GM23338 (cell line): ENCODE measurements around the gene FNIP2. TPM values are rescaled to one million over a fixed set of nuclear protein-coding genes. Genes with fewer than 3 reads are reported as not detected.

Source experiments
- ATAC-seq: fragments of 200-7000 bp; cut with Tn5 transposase; 3 replicates; pipeline ENCODE4 v1.9.1; 2020
- DNase-seq: peaks from one replicate; pipeline ENCODE4 v3.0.0-alpha.2; 2015; ENCODE audit warnings: low spot score
- H2AFZ ChIP-seq: fragments of 200-600 bp; sonication (generic); 2 replicates; pipeline ENCODE4 v1.8.0; 2016; ENCODE audit warnings: antibody characterized with exemption, mild to moderate bottlenecking, moderate library complexity
- H3F3A ChIP-seq: fragments of 200-600 bp; sonication (generic); replicated peaks from 2 replicates; pipeline ENCODE4 v1.8.0; 2017; ENCODE audit warnings: antibody characterized with exemption, mixed run types, low read depth
- H3K27ac ChIP-seq: fragments of 200-600 bp; sonication (generic); 2 replicates; pipeline ENCODE4 v1.6.1; 2016; ENCODE audit warnings: low read depth
- H3K27me3 ChIP-seq: fragments of 200-600 bp; sonication (generic); 2 replicates; pipeline ENCODE4 v1.8.0; 2016; ENCODE audit warnings: mild to moderate bottlenecking, mixed run types, moderate library complexity; ENCODE audit not compliant: insufficient read depth
- H3K36me3 ChIP-seq: fragments of 200-600 bp; sonication (generic); 2 replicates; pipeline ENCODE4 v1.8.0; 2016; ENCODE audit warnings: mild to moderate bottlenecking; ENCODE audit not compliant: insufficient read depth
- H3K4me1 ChIP-seq: fragments of 200-600 bp; sonication (generic); 2 replicates; pipeline ENCODE4 v1.8.0; 2016; ENCODE audit warnings: mild to moderate bottlenecking, moderate library complexity; ENCODE audit not compliant: insufficient read depth
- H3K4me2 ChIP-seq: fragments of 200-600 bp; sonication (generic); 2 replicates; pipeline ENCODE4 v1.7.1; 2017; ENCODE audit warnings: mixed run types
- H3K4me3 ChIP-seq: fragments of 200-600 bp; sonication (generic); 2 replicates; pipeline ENCODE4 v1.6.1; 2016; ENCODE audit warnings: mixed run types
- H3K79me2 ChIP-seq: fragments of 200-600 bp; sonication (generic); replicated peaks from 2 replicates; pipeline ENCODE4 v1.8.0; 2017; ENCODE audit warnings: mild to moderate bottlenecking; ENCODE audit not compliant: insufficient read depth
- H3K9me2 ChIP-seq: fragments of 200-600 bp; sonication (generic); 2 replicates; pipeline ENCODE4 v1.8.0; 2017; ENCODE audit not compliant: insufficient read depth
- H4K20me1 ChIP-seq: fragments of 200-600 bp; sonication (generic); replicated peaks from 2 replicates; pipeline ENCODE4 v1.8.0; 2017; ENCODE audit warnings: mild to moderate bottlenecking; ENCODE audit not compliant: insufficient read depth
- H3K27ac Mint-ChIP-seq: 2 replicates; pipeline ENCODE4 v1.8.0; 2020; ENCODE audit warnings: inconsistent platforms, mild to moderate bottlenecking, moderate library complexity, mixed read lengths
- H3K27me3 Mint-ChIP-seq: 3 replicates; pipeline ENCODE4 v1.8.0; 2022; ENCODE audit warnings: low read depth, mild to moderate bottlenecking, moderate library complexity, mixed read lengths, inconsistent platforms; ENCODE audit not compliant: insufficient read depth, poor library complexity
- H3K36me3 Mint-ChIP-seq: 3 replicates; pipeline ENCODE4 v1.8.0; 2021; ENCODE audit warnings: low read depth, mild to moderate bottlenecking, inconsistent platforms, moderate library complexity, mixed read lengths
- H3K4me1 Mint-ChIP-seq: 3 replicates; pipeline ENCODE4 v1.8.0; 2020; ENCODE audit warnings: mild to moderate bottlenecking, inconsistent platforms, mixed read lengths
- H3K4me3 Mint-ChIP-seq: 3 replicates; pipeline ENCODE4 v1.8.0; 2021; ENCODE audit warnings: moderate library complexity, mild to moderate bottlenecking, inconsistent platforms, mixed read lengths
- H3K9me3 Mint-ChIP-seq: 3 replicates; pipeline ENCODE4 v1.8.0; 2020; ENCODE audit warnings: moderate library complexity, mild to moderate bottlenecking, inconsistent platforms, mixed read lengths
- CREB1 ChIP-seq: fragments of 250-450 bp; sonication (Bioruptor Pico); IDR thresholded peaks from 2 replicates; pipeline ENCODE4 v1.5.0; 2020; ENCODE audit warnings: low read depth, mild to moderate bottlenecking, moderate library complexity
- CTCF ChIP-seq, 2 experiments: fragments of 200-600 bp in 1 of 2; sonication (generic) in 1 of 2; conservative IDR thresholded peaks; 2 replicates each; pipeline versions ENCODE4 v1.5.1 to v1.6.1; 2016 to 2017; ENCODE audit warnings: antibody characterized with exemption in 2 of 2, low read depth in 2 of 2, mild to moderate bottlenecking in 2 of 2, moderate library complexity in 1 of 2
- ETS1 ChIP-seq: IDR thresholded peaks from 2 replicates; pipeline ENCODE4 v1.6.1; 2016; ENCODE audit warnings: antibody characterized with exemption
- EZH2 ChIP-seq: fragments of 200-600 bp; sonication (generic); IDR thresholded peaks from one replicate; pipeline ENCODE4 v1.8.0; 2017; ENCODE audit warnings: antibody characterized with exemption, mild to moderate bottlenecking, low read depth; ENCODE audit not compliant: unreplicated experiment
- EZH2phosphoT487 ChIP-seq: fragments of 200-600 bp; sonication (generic); IDR thresholded peaks from one replicate; pipeline ENCODE4 v1.8.1; 2018; ENCODE audit warnings: antibody characterized with exemption; ENCODE audit not compliant: unreplicated experiment
- JUNB ChIP-seq: IDR thresholded peaks from one replicate; pipeline ENCODE4 v1.6.1; 2016; ENCODE audit warnings: antibody characterized with exemption; ENCODE audit not compliant: unreplicated experiment
- NANOG ChIP-seq: IDR thresholded peaks from 2 replicates; pipeline ENCODE4 v1.6.1; 2016; ENCODE audit warnings: antibody characterized with exemption, borderline replicate concordance
- POLR2AphosphoS5 ChIP-seq: IDR thresholded peaks from 2 replicates; pipeline ENCODE4 v1.6.1; 2016; ENCODE audit warnings: antibody characterized with exemption, low read depth
- STAT1 ChIP-seq: IDR thresholded peaks from one replicate; pipeline ENCODE4 v1.6.1; 2016; ENCODE audit warnings: antibody characterized with exemption; ENCODE audit not compliant: unreplicated experiment
- ZNF114 ChIP-seq: fragments of 250-450 bp; sonication (Bioruptor Pico); IDR thresholded peaks from 2 replicates; pipeline ENCODE4 v1.5.0; 2020; ENCODE audit warnings: mild to moderate bottlenecking, moderate library complexity
- ZNF331 ChIP-seq: fragments of 250-450 bp; sonication (Bioruptor Pico); IDR thresholded peaks from 2 replicates; pipeline ENCODE4 v1.5.0; 2020; ENCODE audit warnings: low read depth, mild to moderate bottlenecking, moderate library complexity
- polyA plus RNA-seq: library from polyadenylated mRNA; unstranded; fragments of >200 nt; fragmentation: Nextera tagmentation; extraction: Ambion mirVana; gene quantifications from 2 replicates; pipeline ENCODE4 v1.2.1, GENCODE V29; 2016
- total RNA-seq: library from RNA; depleted of rRNA; stranded (reverse); fragments of >200 nt; shearing (Covaris generic); gene quantifications from 2 replicates; pipeline ENCODE4 v1.2.3, GENCODE V29; 2014
- TF ChIP-seq, protein P1 (sequence below): fragments of 250-450 bp; sonication (Bioruptor Pico); IDR thresholded peaks from 2 replicates; pipeline ENCODE4 v1.5.0; 2020; ENCODE audit warnings: mild to moderate bottlenecking, moderate library complexity

Gene FNIP2
- total and polyA plus RNA-seq, 2 experiments from 2014 or later, result 2.7 to 17.2 TPM

- no peak for TF ChIP-seq ZNF114 (CRISPR knock-in tag)
- no peak for TF ChIP-seq CTCF (conservative IDR thresholded peaks at IDR 0.05; ENCODE audit: low read depth in 2 of 2)
- no peak for TF ChIP-seq ZNF331 (CRISPR knock-in tag)
- TF ChIP-seq EZH2phosphoT487, result no peak
- TF ChIP-seq EZH2, result no peak
- TF ChIP-seq STAT1, result no peak
- no peak for TF ChIP-seq NANOG
- TF ChIP-seq POLR2AphosphoS5, result no peak
- TF ChIP-seq CREB1, result no peak
- no peak for TF ChIP-seq ETS1
These were observed 81.5 kb downstream of the FNIP2 start (continued) for GRCh38 chr4:158850371-158850770.

DNA sequence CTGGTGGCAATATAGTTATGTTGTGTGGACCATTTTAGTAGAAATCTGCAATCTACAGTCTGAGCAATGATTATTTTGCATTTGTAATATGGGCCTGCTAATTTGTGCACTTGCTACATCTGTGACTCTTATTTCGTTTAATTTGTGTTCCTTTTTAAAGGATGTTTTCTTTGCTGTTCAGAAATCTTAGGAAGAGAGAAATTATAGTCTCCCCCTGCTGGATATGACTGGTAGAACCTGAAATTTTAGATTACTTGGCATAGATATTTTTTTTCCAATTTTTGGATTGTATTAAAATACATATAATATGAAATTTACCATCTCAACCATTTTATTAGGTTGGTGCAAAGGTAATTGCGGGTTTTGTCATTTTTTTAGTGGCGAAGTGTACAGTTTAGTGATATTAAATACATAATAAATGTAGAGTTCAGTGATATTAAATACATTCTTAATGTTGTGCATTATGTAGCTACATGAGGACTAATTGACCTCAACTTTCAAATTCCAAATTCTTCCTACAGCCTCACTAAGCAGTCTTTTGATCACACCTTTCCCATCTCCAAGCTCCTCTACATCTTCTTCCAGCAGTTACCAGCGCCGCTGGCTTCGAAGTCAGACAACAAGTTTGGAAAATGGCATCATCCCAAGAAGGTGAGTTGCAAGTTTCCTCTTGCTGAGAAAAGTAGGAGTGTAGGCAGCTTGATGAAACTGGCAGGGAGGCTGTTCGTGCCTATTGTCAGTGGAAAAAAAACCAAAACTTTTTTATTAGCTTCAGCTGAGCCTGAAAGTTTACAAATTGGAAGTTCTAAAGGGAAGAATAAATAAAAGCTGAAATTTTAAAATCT lies 82.2 kb downstream of the FNIP2 start:
- Mint-ChIP-seq H3K9me3 (no peaks in the 10 kb centered on the region), H3K4me3 (no peak overlapping the region), H3K27ac (no peak overlapping the region), H3K36me3 (peaks cover 8% of the 10 kb centered on the region), H3K27me3 (peaks cover 5% of the 10 kb centered on the region), H3K4me1 (peaks cover 23% of the 10 kb centered on the region)
- Histone ChIP-seq H3K4me1 (peaks cover 12% of the 10 kb centered on the region), H3F3A (no peaks in the 10 kb centered on the region), H3K36me3 (no peaks in the 10 kb centered on the region), H3K4me3 (no peak overlapping the region), H3K79me2 (no peaks in the 10 kb centered on the region), H3K4me2 (no peak overlapping the region), H2AFZ (no peak overlapping the region), H4K20me1 (no peaks in the 10 kb centered on the region), H3K27ac (no peak overlapping the region), H3K27me3 (no peaks in the 10 kb centered on the region), H3K9me2 (no peaks in the 10 kb centered on the region)
- TF ChIP-seq, protein P1, sequence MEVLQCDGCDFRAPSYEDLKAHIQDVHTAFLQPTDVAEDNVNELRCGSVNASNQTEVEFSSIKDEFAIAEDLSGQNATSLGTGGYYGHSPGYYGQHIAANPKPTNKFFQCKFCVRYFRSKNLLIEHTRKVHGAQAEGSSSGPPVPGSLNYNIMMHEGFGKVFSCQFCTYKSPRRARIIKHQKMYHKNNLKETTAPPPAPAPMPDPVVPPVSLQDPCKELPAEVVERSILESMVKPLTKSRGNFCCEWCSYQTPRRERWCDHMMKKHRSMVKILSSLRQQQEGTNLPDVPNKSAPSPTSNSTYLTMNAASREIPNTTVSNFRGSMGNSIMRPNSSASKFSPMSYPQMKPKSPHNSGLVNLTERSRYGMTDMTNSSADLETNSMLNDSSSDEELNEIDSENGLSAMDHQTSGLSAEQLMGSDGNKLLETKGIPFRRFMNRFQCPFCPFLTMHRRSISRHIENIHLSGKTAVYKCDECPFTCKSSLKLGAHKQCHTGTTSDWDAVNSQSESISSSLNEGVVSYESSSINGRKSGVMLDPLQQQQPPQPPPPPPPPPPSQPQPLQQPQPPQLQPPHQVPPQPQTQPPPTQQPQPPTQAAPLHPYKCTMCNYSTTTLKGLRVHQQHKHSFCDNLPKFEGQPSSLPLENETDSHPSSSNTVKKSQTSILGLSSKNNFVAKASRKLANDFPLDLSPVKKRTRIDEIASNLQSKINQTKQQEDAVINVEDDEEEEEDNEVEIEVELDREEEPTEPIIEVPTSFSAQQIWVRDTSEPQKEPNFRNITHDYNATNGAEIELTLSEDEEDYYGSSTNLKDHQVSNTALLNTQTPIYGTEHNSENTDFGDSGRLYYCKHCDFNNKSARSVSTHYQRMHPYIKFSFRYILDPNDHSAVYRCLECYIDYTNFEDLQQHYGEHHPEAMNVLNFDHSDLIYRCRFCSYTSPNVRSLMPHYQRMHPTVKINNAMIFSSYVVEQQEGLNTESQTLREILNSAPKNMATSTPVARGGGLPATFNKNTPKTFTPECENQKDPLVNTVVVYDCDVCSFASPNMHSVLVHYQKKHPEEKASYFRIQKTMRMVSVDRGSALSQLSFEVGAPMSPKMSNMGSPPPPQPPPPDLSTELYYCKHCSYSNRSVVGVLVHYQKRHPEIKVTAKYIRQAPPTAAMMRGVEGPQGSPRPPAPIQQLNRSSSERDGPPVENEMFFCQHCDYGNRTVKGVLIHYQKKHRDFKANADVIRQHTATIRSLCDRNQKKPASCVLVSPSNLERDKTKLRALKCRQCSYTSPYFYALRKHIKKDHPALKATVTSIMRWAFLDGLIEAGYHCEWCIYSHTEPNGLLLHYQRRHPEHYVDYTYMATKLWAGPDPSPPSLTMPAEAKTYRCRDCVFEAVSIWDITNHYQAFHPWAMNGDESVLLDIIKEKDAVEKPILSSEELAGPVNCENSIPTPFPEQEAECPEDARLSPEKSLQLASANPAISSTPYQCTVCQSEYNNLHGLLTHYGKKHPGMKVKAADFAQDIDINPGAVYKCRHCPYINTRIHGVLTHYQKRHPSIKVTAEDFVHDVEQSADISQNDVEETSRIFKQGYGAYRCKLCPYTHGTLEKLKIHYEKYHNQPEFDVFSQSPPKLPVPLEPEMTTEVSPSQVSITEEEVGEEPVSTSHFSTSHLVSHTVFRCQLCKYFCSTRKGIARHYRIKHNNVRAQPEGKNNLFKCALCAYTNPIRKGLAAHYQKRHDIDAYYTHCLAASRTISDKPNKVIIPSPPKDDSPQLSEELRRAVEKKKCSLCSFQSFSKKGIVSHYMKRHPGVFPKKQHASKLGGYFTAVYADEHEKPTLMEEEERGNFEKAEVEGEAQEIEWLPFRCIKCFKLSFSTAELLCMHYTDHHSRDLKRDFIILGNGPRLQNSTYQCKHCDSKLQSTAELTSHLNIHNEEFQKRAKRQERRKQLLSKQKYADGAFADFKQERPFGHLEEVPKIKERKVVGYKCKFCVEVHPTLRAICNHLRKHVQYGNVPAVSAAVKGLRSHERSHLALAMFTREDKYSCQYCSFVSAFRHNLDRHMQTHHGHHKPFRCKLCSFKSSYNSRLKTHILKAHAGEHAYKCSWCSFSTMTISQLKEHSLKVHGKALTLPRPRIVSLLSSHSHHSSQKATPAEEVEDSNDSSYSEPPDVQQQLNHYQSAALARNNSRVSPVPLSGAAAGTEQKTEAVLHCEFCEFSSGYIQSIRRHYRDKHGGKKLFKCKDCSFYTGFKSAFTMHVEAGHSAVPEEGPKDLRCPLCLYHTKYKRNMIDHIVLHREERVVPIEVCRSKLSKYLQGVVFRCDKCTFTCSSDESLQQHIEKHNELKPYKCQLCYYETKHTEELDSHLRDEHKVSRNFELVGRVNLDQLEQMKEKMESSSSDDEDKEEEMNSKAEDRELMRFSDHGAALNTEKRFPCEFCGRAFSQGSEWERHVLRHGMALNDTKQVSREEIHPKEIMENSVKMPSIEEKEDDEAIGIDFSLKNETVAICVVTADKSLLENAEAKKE (CRISPR knock-in tag), result no peak
- TF ChIP-seq JUNB (no peak), NANOG (no peak), CTCF (conservative IDR thresholded peaks at IDR 0.05; ENCODE audit: low read depth in 2 of 2) (peak in 1 of 2 experiments; percentile 79; a peak in 3 of 4 replicates), ETS1 (no peak)
- ATAC-seq, result no peak
- peak; percentile 48 for DNase-seq
